Measurements from ENCODE around the gene HS1BP3. TPM values are rescaled to one million over a fixed set of nuclear protein-coding genes. Genes with fewer than 3 reads are reported as not detected.

HS1BP3 gene
- total RNA-seq, 1 experiment from 2014 or later: 34.5 TPM

DNA sequence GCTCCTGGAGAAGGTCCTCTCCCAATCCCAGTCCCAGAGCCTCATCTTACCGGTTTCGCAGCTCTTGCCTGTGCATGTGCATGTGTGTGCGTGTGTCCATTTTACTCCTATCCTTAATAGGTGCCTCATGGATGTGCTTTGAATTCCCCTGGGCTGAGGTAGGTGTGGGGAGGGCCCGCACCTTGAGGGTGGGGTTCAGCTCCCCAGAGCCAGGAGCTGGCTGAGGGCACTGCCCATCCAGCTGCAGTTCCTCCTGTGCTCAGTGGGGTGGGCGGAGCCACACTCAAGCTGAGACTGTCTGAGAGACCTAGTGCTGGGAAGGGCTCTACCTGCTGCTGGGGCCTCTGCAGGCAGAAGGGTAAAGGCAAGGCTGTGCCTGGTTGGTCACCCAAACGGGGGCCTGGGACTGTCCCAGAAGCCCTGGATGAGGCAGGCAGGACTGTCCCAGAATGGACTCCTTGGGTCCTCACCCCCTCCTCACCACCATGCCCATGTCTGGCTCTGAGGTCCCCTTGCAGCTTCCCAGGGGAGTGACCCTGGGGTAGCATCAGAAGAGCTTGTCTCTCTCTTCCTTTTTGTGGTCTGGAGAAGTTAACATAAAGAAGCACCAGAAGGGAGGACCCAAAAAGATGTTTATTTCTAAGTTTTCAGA lies 24.9 kb upstream of the HS1BP3 start:
- DNase-seq (ENCODE audit: extremely low read depth, low read depth): no peak

GRCh38 chr2:20674974-20675679 lies 24.2 kb upstream of the HS1BP3 start:
- DNase-seq (ENCODE audit: extremely low read depth, low read depth): no peak

DNA sequence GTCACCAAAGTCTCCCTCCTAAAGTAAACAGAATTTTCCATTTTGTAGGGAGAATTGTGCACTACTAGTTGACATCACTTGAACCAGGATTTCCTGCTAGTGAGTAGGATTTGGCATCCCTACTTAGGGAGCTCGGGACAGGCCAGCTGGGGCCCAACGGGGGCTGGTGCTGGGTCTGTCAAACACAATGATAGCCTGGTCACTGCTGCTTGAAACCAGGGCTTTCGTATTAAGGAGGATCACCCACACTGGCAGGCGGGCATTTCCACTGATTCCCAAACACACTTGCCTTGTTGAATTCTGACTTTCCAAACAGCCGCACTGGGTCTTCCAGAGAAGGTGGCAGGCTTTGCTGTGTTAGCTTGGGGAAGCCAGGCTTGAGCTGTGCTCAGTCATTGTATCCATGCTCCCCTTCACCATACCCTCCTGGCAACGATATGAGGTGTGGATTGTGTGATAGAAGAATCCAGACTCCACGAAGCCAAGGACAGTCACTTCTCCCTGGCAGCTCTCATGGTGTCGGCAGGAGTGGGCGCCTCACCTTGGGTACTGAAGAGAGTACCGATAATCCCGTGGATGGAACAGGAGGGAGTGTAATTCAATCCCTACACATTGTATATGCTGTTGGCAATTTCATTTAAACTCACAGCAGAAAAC lies 23.5 kb upstream of the HS1BP3 start:
- DNase-seq (ENCODE audit: extremely low read depth, low read depth): no peak

DNA sequence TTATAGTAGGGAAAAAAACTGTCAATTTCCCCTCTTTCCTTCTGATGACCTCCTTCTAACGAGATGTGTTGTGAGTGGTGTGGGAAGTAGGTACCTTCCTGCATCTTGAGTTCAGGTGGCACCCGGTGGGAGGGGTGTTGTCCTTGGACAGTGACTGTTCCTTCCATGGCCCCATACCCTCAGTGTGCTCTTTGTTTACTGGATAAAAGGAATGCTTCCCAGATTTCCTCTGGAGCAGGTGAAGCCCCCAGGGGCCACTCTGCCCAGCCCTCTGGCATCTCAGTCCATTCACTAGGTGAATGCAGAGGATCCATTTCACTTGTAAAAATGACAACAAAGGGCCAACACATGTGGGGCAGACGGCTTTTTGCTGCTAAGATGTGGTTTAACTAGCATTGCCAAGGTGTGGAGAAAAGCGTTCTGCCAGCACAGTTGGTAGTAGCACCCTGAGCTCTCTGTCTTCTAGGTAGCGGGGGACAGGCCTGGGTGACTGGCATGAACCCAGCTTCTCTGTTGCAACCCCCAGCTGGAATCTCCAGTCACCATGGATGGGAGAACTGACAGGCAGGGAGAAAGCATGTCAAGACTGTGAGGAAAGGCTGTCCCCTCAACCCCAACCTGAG lies 22.9 kb upstream of the HS1BP3 start:
- no peak for DNase-seq (ENCODE audit: extremely low read depth, low read depth)

GRCh38 chr2:20672201-20672951 lies 21.5 kb upstream of the HS1BP3 start:
- no peak for DNase-seq (ENCODE audit: extremely low read depth, low read depth)

GRCh38 chr2:20671736-20672080 lies 20.8 kb upstream of the HS1BP3 start:
- DNase-seq (ENCODE audit: extremely low read depth, low read depth): no peak

GRCh38 chr2:20671036-20671735 lies 20.3 kb upstream of the HS1BP3 start:
- no peak for DNase-seq (ENCODE audit: extremely low read depth, low read depth)

DNA sequence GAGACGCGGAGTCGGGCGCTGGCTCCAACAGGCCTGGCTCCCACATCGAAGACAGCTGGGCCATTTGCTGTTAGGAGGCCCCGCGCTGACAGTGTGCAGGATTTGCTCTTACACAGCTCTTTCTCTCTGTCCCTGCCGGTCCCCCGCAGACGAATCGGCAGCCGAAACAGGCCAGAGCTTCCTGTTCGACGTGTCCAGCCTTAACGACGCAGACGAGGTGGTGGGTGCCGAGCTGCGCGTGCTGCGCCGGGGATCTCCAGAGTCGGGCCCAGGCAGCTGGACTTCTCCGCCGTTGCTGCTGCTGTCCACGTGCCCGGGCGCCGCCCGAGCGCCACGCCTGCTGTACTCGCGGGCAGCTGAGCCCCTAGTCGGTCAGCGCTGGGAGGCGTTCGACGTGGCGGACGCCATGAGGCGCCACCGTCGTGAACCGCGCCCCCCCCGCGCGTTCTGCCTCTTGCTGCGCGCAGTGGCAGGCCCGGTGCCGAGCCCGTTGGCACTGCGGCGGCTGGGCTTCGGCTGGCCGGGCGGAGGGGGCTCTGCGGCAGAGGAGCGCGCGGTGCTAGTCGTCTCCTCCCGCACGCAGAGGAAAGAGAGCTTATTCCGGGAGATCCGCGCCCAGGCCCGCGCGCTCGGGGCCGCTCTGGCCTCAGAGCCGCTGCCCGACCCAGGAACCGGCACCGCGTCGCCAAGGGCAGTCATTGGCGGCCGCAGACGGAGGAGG lies 19.6 kb upstream of the HS1BP3 start:
- no peak for DNase-seq (ENCODE audit: extremely low read depth, low read depth)

GRCh38 chr2:20669562-20670314 lies 18.8 kb upstream of the HS1BP3 start:
- DNase-seq (ENCODE audit: extremely low read depth, low read depth): no peak

- DNase-seq (ENCODE audit: extremely low read depth, low read depth): no peak
Measured at GRCh38 chr2:20668871-20669475, 18.1 kb upstream of the HS1BP3 start.

DNA sequence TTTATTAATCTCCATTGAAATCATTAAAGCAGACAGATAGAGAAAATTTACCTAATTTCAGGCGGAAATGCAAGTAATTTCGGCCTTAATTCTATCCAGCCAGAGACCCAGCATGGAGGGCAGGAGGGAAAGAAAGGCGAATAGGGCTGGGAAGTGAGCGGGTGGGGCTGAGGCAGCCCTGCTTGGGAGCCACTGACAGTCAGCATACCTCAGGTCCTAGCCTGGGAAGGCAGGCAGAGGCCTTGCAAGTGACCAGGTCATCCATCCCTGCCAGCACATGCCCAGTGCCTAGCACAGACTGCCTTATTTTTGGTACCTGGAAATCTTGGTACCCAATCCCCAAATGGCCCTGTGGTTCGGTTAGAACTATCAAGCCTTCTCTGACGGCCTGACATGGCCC lies 17.6 kb upstream of the HS1BP3 start:
- no peak for DNase-seq (ENCODE audit: extremely low read depth, low read depth)

DNA sequence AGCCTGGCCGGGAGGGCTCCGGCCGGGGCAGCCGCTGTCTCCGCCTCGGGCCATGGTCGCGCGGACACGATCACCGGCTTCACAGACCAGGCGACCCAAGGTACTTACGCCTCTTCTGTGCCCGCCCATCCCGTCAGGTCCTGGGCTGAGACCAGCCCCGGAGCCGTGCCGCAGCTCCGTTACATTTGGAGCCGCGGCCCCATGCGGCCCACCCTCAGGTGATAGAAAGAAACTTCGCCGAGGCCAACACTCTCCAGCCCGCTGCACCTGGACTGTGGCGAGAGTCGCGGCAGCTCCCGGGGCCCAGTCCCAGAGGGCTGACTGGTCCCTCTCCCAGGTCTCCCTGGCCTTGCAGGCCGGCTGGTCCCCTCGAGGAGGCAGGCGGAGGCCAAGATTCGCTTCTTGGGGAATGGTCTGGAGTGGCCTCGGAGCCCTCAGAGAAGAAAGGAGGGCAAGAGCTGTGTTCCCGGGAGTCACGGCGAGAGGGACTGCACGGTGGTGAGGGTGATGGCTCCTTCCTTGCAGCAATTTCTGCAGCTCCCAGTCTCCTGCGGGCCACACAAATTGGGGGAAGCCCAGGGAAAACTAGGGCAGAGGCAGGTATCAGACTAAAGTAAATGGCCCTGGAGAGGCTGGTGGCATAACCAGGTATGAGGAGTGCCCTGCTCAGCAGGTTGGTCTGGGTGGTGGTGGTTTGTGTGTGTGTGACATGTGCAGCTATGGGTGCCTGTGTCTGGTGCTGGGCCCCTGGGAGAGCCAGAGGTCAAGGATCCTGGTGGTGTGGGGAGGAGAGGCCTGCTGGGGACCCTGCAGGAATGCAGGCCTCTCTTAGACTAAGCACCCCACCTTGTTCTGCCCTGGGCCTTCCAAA lies 16.9 kb upstream of the HS1BP3 start:
- DNase-seq (ENCODE audit: extremely low read depth, low read depth): no peak

GRCh38 chr2:20667151-20667530 lies 16.2 kb upstream of the HS1BP3 start:
- DNase-seq (ENCODE audit: extremely low read depth, low read depth): no peak

- no peak for DNase-seq (ENCODE audit: extremely low read depth, low read depth)
Measured at GRCh38 chr2:20666304-20667150, 15.6 kb upstream of the HS1BP3 start, which contains the start of gene GDF7. Gene GDF7 (plus strand): TSS chr2:20667144. CDS start chr2:20667240, 96 bp downstream.

GRCh38 chr2:20666005-20666303 lies 15.1 kb upstream of the HS1BP3 start:
- no peak for DNase-seq (ENCODE audit: extremely low read depth, low read depth)

- DNase-seq (ENCODE audit: extremely low read depth, low read depth): no peak
Measured at GRCh38 chr2:20665243-20666004, 14.5 kb upstream of the HS1BP3 start.
